IgD-negative memory B cell (primary cell): ENCODE data around the gene KY. TPM values are rescaled to one million over a fixed set of nuclear protein-coding genes. Genes with fewer than 3 reads are reported as not detected.

Source experiments
- H3K27ac Mint-ChIP-seq, 3 donors: one replicate each; pipeline ENCODE4 v1.8.0; 2020 to 2022; ENCODE audit warnings: mild to moderate bottlenecking in 3 of 3, mixed read lengths in 3 of 3, moderate library complexity in 1 of 3
- H3K27me3 Mint-ChIP-seq: one replicate; pipeline ENCODE4 v1.8.0; 2021; ENCODE audit warnings: mixed read lengths
- H3K36me3 Mint-ChIP-seq: one replicate; pipeline ENCODE4 v1.8.0; 2020; ENCODE audit warnings: mild to moderate bottlenecking, mixed read lengths
- H3K4me1 Mint-ChIP-seq, 3 donors: one replicate each; pipeline ENCODE4 v1.8.0; 2020 to 2022; ENCODE audit warnings: mixed read lengths in 3 of 3, mild to moderate bottlenecking in 1 of 3
- H3K4me3 Mint-ChIP-seq, 4 donors: one replicate each; pipeline ENCODE4 v1.8.0; 2020 to 2022; ENCODE audit warnings: mild to moderate bottlenecking in 4 of 4, mixed read lengths in 4 of 4, moderate library complexity in 3 of 4
- H3K9me3 Mint-ChIP-seq, 3 donors: one replicate each; pipeline ENCODE4 v1.8.0; 2020 to 2021; ENCODE audit warnings: mixed read lengths in 3 of 3, mild to moderate bottlenecking in 1 of 3
- polyA plus RNA-seq: library from polyadenylated mRNA; unstranded; fragments of 300-500 nt; fragmentation: Illumina TruSeq; gene quantifications from one replicate; pipeline ENCODE4 v1.2.3, GENCODE V29; 2021

Gene KY
- polyA plus RNA-seq, 1 donor from 2014 or later, result not detected

GRCh38 chr3:134609821-134610431, 40.9 kb downstream of the KY start:
- no peaks in the 10 kb centered on the region for H3K36me3 Mint-ChIP-seq
- H3K27ac Mint-ChIP-seq, result no peak overlapping the region
- peaks cover 0 to 1% (median 0%) of the 10 kb centered on the region in 3 donors for H3K4me1 Mint-ChIP-seq
- peaks cover 0 to 2% (median 0%) of the 10 kb centered on the region in 3 donors for H3K9me3 Mint-ChIP-seq
- H3K4me3 Mint-ChIP-seq, result no peak overlapping the region
- H3K27me3 Mint-ChIP-seq, result peaks cover 13% of the 10 kb centered on the region

- no peak overlapping the region for H3K4me3 Mint-ChIP-seq
- H3K9me3 Mint-ChIP-seq, result peaks cover 0 to 2% (median 0%) of the 10 kb centered on the region in 3 donors
- no peak overlapping the region for H3K27ac Mint-ChIP-seq
- peaks cover 13% of the 10 kb centered on the region for H3K27me3 Mint-ChIP-seq
- H3K4me1 Mint-ChIP-seq, result peaks cover 0 to 1% (median 0%) of the 10 kb centered on the region in 3 donors
- no peaks in the 10 kb centered on the region for H3K36me3 Mint-ChIP-seq
Measured at GRCh38 chr3:134608771-134609435, 41.9 kb downstream of the KY start.

GRCh38 chr3:134608023-134608770, 42.6 kb downstream of the KY start:
- Mint-ChIP-seq H3K36me3 (no peaks in the 10 kb centered on the region), H3K27ac (no peak overlapping the region), H3K27me3 (peaks cover 13% of the 10 kb centered on the region), H3K4me1 (peaks cover 0 to 1% (median 0%) of the 10 kb centered on the region in 3 donors), H3K4me3 (no peak overlapping the region), H3K9me3 (peaks cover 0 to 2% (median 0%) of the 10 kb centered on the region in 3 donors)

- Mint-ChIP-seq H3K27ac (no peak overlapping the region), H3K27me3 (peaks cover 13% of the 10 kb centered on the region), H3K4me1 (peaks cover 0 to 1% (median 0%) of the 10 kb centered on the region in 3 donors), H3K9me3 (peaks cover 0 to 2% (median 0%) of the 10 kb centered on the region in 3 donors), H3K36me3 (no peaks in the 10 kb centered on the region), H3K4me3 (no peak overlapping the region)
Measured at GRCh38 chr3:134607054-134608022, 43.5 kb downstream of the KY start.

GRCh38 chr3:134606033-134607025, 44.5 kb downstream of the KY start:
- peaks cover 0 to 2% (median 0%) of the 10 kb centered on the region in 3 donors for H3K9me3 Mint-ChIP-seq
- H3K4me3 Mint-ChIP-seq, result no peak overlapping the region
- no peaks in the 10 kb centered on the region for H3K36me3 Mint-ChIP-seq
- H3K4me1 Mint-ChIP-seq, result peaks cover 0 to 1% (median 0%) of the 10 kb centered on the region in 3 donors
- H3K27me3 Mint-ChIP-seq, result peaks cover 13% of the 10 kb centered on the region
- no peak overlapping the region for H3K27ac Mint-ChIP-seq

GRCh38 chr3:134605556-134605955, 45.3 kb downstream of the KY start:
- peak overlapping the region in 1 of 4 donors; percentile 37 for H3K4me3 Mint-ChIP-seq
- peaks cover 15% of the 10 kb centered on the region for H3K27me3 Mint-ChIP-seq
- H3K9me3 Mint-ChIP-seq, result peaks cover 0 to 2% (median 0%) of the 10 kb centered on the region in 3 donors
- peaks cover 3 to 5% (median 5%) of the 10 kb centered on the region in 3 donors for H3K4me1 Mint-ChIP-seq
- H3K27ac Mint-ChIP-seq, result peak overlapping the region in 1 of 3 donors; percentile 28
- no peaks in the 10 kb centered on the region for H3K36me3 Mint-ChIP-seq

- Mint-ChIP-seq H3K27ac (no peak overlapping the region), H3K36me3 (no peaks in the 10 kb centered on the region), H3K4me1 (peaks cover 3 to 7% (median 5%) of the 10 kb centered on the region in 3 donors), H3K4me3 (peak overlapping the region in 1 of 4 donors; percentile 36), H3K27me3 (peaks cover 16% of the 10 kb centered on the region), H3K9me3 (peaks cover 0 to 2% (median 0%) of the 10 kb centered on the region in 3 donors)
Measured at GRCh38 chr3:134603956-134604355, 46.9 kb downstream of the KY start.

- H3K4me3 Mint-ChIP-seq, result no peak overlapping the region
- peaks cover 13% of the 10 kb centered on the region for H3K27me3 Mint-ChIP-seq
- no peaks in the 10 kb centered on the region for H3K36me3 Mint-ChIP-seq
- no peak overlapping the region for H3K27ac Mint-ChIP-seq
- H3K9me3 Mint-ChIP-seq, result peaks cover 0 to 2% (median 0%) of the 10 kb centered on the region in 3 donors
- H3K4me1 Mint-ChIP-seq, result peaks cover 3 to 7% (median 5%) of the 10 kb centered on the region in 3 donors
Measured at GRCh38 chr3:134603480-134603879, 47.3 kb downstream of the KY start.

GRCh38 chr3:134602440-134602814, 48.4 kb downstream of the KY start:
- Mint-ChIP-seq H3K27ac (no peak overlapping the region), H3K36me3 (no peaks in the 10 kb centered on the region), H3K4me3 (no peak overlapping the region)

GRCh38 chr3:134601539-134602439, 49.0 kb downstream of the KY start:
- Mint-ChIP-seq H3K9me3 (peaks cover 0 to 2% (median 0%) of the 10 kb centered on the region in 3 donors), H3K27ac (no peak overlapping the region), H3K4me1 (peaks cover 3 to 7% (median 5%) of the 10 kb centered on the region in 3 donors), H3K27me3 (peaks cover 12% of the 10 kb centered on the region), H3K4me3 (no peak overlapping the region), H3K36me3 (no peaks in the 10 kb centered on the region)

More at GRCh38 chr3:134602440-134602814, 48.4 kb downstream of the KY start:
- Mint-ChIP-seq H3K4me1 (peaks cover 3 to 7% (median 5%) of the 10 kb centered on the region in 3 donors), H3K27me3 (peaks cover 12% of the 10 kb centered on the region), H3K9me3 (peaks cover 0 to 2% (median 0%) of the 10 kb centered on the region in 3 donors)

GRCh38 chr3:134600685-134601463, 49.9 kb downstream of the KY start:
- H3K4me3 Mint-ChIP-seq, result peak overlapping the region in 1 of 4 donors; percentile 38
- peaks cover 0 to 2% (median 0%) of the 10 kb centered on the region in 3 donors for H3K9me3 Mint-ChIP-seq
- peaks cover 11% of the 10 kb centered on the region for H3K27me3 Mint-ChIP-seq
- H3K27ac Mint-ChIP-seq, result no peak overlapping the region
- H3K4me1 Mint-ChIP-seq, result peaks cover 3 to 7% (median 5%) of the 10 kb centered on the region in 3 donors
- no peaks in the 10 kb centered on the region for H3K36me3 Mint-ChIP-seq

GRCh38 chr3:134600206-134600605, 50.6 kb downstream of the KY start:
- no peak overlapping the region for H3K4me3 Mint-ChIP-seq
- H3K9me3 Mint-ChIP-seq, result no peaks in the 10 kb centered on the region
- no peak overlapping the region for H3K27ac Mint-ChIP-seq
- H3K36me3 Mint-ChIP-seq, result no peaks in the 10 kb centered on the region
- H3K4me1 Mint-ChIP-seq, result peaks cover 2 to 7% (median 5%) of the 10 kb centered on the region in 3 donors
- H3K27me3 Mint-ChIP-seq, result peaks cover 7% of the 10 kb centered on the region
